SK-N-SH (cell line): ENCODE results near the gene ADAMTS14. TPM values are rescaled to one million over a fixed set of nuclear protein-coding genes. Genes with fewer than 3 reads are reported as not detected.

Experiments
- CTCF ChIA-PET: fragments of 300-600, 350-600 bp; formaldehyde crosslinking; extraction: SDS; loops from one replicate; lab custom pipeline; 2021; lab: Yijun Ruan, JAX
- POLR2A ChIA-PET: fragments of 350-600 bp; sonication (Branson Sonifier 250); formaldehyde crosslinking; extraction: SDS; loops from one replicate; lab custom pipeline; 2020; ENCODE audit warnings: antibody characterized with exemption, inconsistent platforms; lab: Yijun Ruan, JAX
- DNase-seq: peaks from one replicate; pipeline ENCODE4 v3.0.0; 2012
- H2AFZ ChIP-seq: fragments of 200-600 bp; sonication (generic); 2 replicates; pipeline ENCODE4 v1.8.1; 2016; ENCODE audit warnings: antibody characterized with exemption, mild to moderate bottlenecking, low read depth
- H3F3A ChIP-seq: fragments of 200-600 bp; sonication (generic); replicated peaks from 2 replicates; pipeline ENCODE3; 2016; ENCODE audit warnings: antibody characterized with exemption, mild to moderate bottlenecking; ENCODE audit not compliant: insufficient read depth
- H3K27ac ChIP-seq, 2 experiments: fragments of 200-500 bp in 1 of 2; fragments of 200-600 bp in 1 of 2; sonication (Bioruptor generic) in 1 of 2; sonication (generic), shearing (Covaris generic) in 1 of 2; 2 replicates each; pipeline versions ENCODE4 v1.5.1 to v1.6.1; 2014 to 2016; ENCODE audit warnings: low read depth in 2 of 2, inconsistent platforms in 1 of 2, low read length in 1 of 2, mild to moderate bottlenecking in 1 of 2, mixed read lengths in 1 of 2
- H3K27me3 ChIP-seq: fragments of 200-600 bp; sonication (generic), shearing (Covaris generic); 2 replicates; pipeline ENCODE4 v1.6.1; 2016; ENCODE audit warnings: mixed run types; ENCODE audit not compliant: insufficient read depth
- H3K36me3 ChIP-seq, 2 experiments: fragments of 200-500 bp in 1 of 2; fragments of 200-600 bp in 1 of 2; sonication (Bioruptor generic) in 1 of 2; sonication (generic) in 1 of 2; replicated peaks in 1 of 2; 2 replicates each; pipeline versions ENCODE3 to v1.5.1; 2014 to 2016; ENCODE audit warnings: low read length in 1 of 2, mild to moderate bottlenecking in 1 of 2; ENCODE audit not compliant: insufficient read depth in 2 of 2, control insufficient read depth in 1 of 2
- H3K4me1 ChIP-seq, 2 experiments: fragments of 200-500 bp in 1 of 2; fragments of 200-600 bp in 1 of 2; sonication (Bioruptor generic) in 1 of 2; sonication (generic), shearing (Covaris generic) in 1 of 2; 2 replicates each; pipeline versions ENCODE4 v1.5.1 to v1.6.1; 2014 to 2016; ENCODE audit warnings: low read depth in 1 of 2, low read length in 1 of 2, mixed run types in 1 of 2; ENCODE audit not compliant: insufficient read depth in 2 of 2, control insufficient read depth in 1 of 2
- H3K4me2 ChIP-seq: fragments of 200-600 bp; sonication (generic), shearing (Covaris generic); 2 replicates; pipeline ENCODE4 v1.6.1; 2017; ENCODE audit warnings: mixed run types
- H3K4me3 ChIP-seq, 2 experiments: fragments of 200-500 bp in 1 of 2; fragments of 200-600 bp in 1 of 2; sonication (Bioruptor generic) in 1 of 2; sonication (generic), shearing (Covaris generic) in 1 of 2; 2 replicates each; pipeline versions ENCODE4 v1.5.1 to v1.8.1; 2014 to 2016; ENCODE audit warnings: low read depth in 2 of 2, inconsistent platforms in 1 of 2, low read length in 1 of 2, mild to moderate bottlenecking in 1 of 2, mixed read lengths in 1 of 2, moderate library complexity in 1 of 2
- H3K79me2 ChIP-seq: fragments of 200-600 bp; sonication (generic); 2 replicates; pipeline ENCODE4 v1.8.1; 2017; ENCODE audit warnings: mild to moderate bottlenecking; ENCODE audit not compliant: insufficient read depth
- H3K9ac ChIP-seq: fragments of 200-600 bp; sonication (generic); 2 replicates; pipeline ENCODE4 v1.6.1; 2017; ENCODE audit warnings: mixed run types
- H3K9me2 ChIP-seq: fragments of 200-600 bp; sonication (generic); 2 replicates; pipeline ENCODE4 v1.6.1; 2017; ENCODE audit warnings: mixed run types
- H3K9me3 ChIP-seq: fragments of 200-600 bp; sonication (generic); 2 replicates; pipeline ENCODE4 v1.6.1; 2017; ENCODE audit warnings: mixed run types, mild to moderate bottlenecking, moderate library complexity
- H4K20me1 ChIP-seq: fragments of 200-600 bp; sonication (generic); 2 replicates; pipeline ENCODE4 v1.6.1; 2017; ENCODE audit warnings: mild to moderate bottlenecking, mixed run types; ENCODE audit not compliant: insufficient read depth
- ELF1 ChIP-seq: IDR thresholded peaks from 2 replicates; pipeline ENCODE4 v1.4.0; 2012
- EP300 ChIP-seq, 2 experiments: IDR thresholded peaks; 2 replicates each; pipeline versions ENCODE4 v1.4.0 to v1.6.1; 2012; ENCODE audit warnings: borderline replicate concordance in 1 of 2, low read depth in 1 of 2, low read length in 1 of 2
- FOXJ3 ChIP-seq: sonication (generic); formaldehyde crosslinking; IDR thresholded peaks from 2 replicates; pipeline ENCODE4 v1.5.1; 2020; ENCODE audit warnings: mild to moderate bottlenecking, missing genetic modification reagents
- GABPA ChIP-seq: IDR thresholded peaks from 2 replicates; pipeline ENCODE4 v1.4.0; 2012; ENCODE audit warnings: low read depth, mild to moderate bottlenecking
- GATA2 ChIP-seq: sonication (generic); formaldehyde crosslinking; IDR thresholded peaks from 2 replicates; pipeline ENCODE4 v1.5.0; 2020; ENCODE audit warnings: mild to moderate bottlenecking, missing genetic modification reagents
- MEF2A ChIP-seq: IDR thresholded peaks from 2 replicates; pipeline ENCODE4 v1.4.0; 2012; ENCODE audit warnings: low read depth, borderline replicate concordance
- MXI1 ChIP-seq: IDR thresholded peaks from 2 replicates; pipeline ENCODE4 v1.6.1; 2012; ENCODE audit warnings: mild to moderate bottlenecking, low read depth, low read length, improper control_type of control experiment
- NFIC ChIP-seq: IDR thresholded peaks from 2 replicates; pipeline ENCODE4 v1.4.0; 2012; ENCODE audit warnings: borderline replicate concordance
- NRF1 ChIP-seq: IDR thresholded peaks from 2 replicates; pipeline ENCODE4 v1.6.1; 2012; ENCODE audit warnings: low read depth, mild to moderate bottlenecking, low read length
- POLR2AphosphoS5 ChIP-seq: IDR thresholded peaks from 2 replicates; pipeline ENCODE4 v1.6.1; 2012; ENCODE audit warnings: low read depth, low read length
- RAD21 ChIP-seq: IDR thresholded peaks from 2 replicates; pipeline ENCODE4 v1.6.1; 2012; ENCODE audit warnings: mild to moderate bottlenecking, low read length
- RFX5 ChIP-seq: IDR thresholded peaks from 2 replicates; pipeline ENCODE4 v1.6.1; 2012; ENCODE audit warnings: mild to moderate bottlenecking, improper control_type of control experiment, low read length
- SIN3A ChIP-seq: IDR thresholded peaks from 2 replicates; pipeline ENCODE4 v1.6.1; 2012; ENCODE audit warnings: low read depth, mild to moderate bottlenecking, low read length, moderate library complexity, borderline replicate concordance
- SMC3 ChIP-seq: IDR thresholded peaks from 2 replicates; pipeline ENCODE4 v1.6.1; 2012; ENCODE audit warnings: low read depth, low read length, improper control_type of control experiment
- TAF1 ChIP-seq: IDR thresholded peaks from 2 replicates; pipeline ENCODE4 v1.6.1; 2012; ENCODE audit warnings: low read depth, mild to moderate bottlenecking, low read length, moderate library complexity, borderline replicate concordance
- YY1 ChIP-seq: IDR thresholded peaks from 2 replicates; pipeline ENCODE4 v1.4.0; 2012; ENCODE audit warnings: low read depth, mild to moderate bottlenecking
- WGBS: methylation state at CpG from one replicate; pipeline ENCODE4 v1.1.6; 2017; ENCODE audit warnings: low lambda C conversion rate; 5-methylcytosine and 5-hydroxymethylcytosine counted together
- polyA plus RNA-seq, 3 experiments: library from polyadenylated mRNA; depleted of rRNA; stranded (reverse); fragments of >200 nt; gene quantifications; 2 replicates each; pipeline ENCODE4 v1.2.3, GENCODE V29; 2012
- TF ChIP-seq, protein P1 (sequence below): fragments of 200-600 bp; sonication (generic); IDR thresholded peaks from 2 replicates; pipeline ENCODE4 v1.6.1; 2017; ENCODE audit warnings: antibody characterized with exemption, mild to moderate bottlenecking, moderate library complexity
- TF ChIP-seq, protein P2 (sequence below): IDR thresholded peaks from 2 replicates; pipeline ENCODE4; 2012
- TF ChIP-seq, protein P3 (sequence below): IDR thresholded peaks from 2 replicates; pipeline ENCODE4 v1.4.0; 2012; ENCODE audit warnings: low read depth

Gene ADAMTS14
- polyA plus RNA-seq, 1 of the 3 experiments (the other 2 are of a cell fraction) = 1.1 TPM

DNA sequence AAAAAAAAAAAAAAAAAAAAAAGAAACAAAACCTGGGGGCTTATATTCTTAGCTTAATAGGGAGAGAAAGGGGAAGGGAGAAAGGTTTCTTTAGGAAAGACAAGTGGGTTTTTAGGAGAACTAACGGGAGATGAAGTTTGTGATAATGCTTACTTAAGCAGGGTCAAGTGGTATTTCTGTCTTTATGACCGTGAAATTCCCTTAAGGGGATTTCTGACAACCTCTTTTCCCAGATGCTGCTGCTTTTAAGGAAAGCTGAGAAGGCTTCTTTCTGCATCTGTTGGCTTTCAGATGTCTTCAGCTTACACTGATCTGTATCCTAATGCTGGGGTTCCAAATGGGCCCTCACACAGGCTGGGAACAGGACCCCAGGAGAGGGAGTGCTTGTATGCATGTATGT is 42.6 kb downstream of the ADAMTS14 start:
- TF ChIP-seq GATA2 (CRISPR knock-in tag) (no peak), YY1 (no peak), MEF2A (no peak), MXI1 (no peak), POLR2AphosphoS5 (no peak), TAF1 (no peak), ELF1 (no peak), NRF1 (no peak), EP300 (IDR thresholded peaks at IDR 0.05; ENCODE audit: borderline replicate concordance in 1 of 2, low read depth in 1 of 2, low read length in 1 of 2) (no peak), NFIC (no peak), RFX5 (no peak), RAD21 (no peak), FOXJ3 (CRISPR knock-in tag) (no peak), SIN3A (no peak), GABPA (no peak), SMC3 (no peak)
- TF ChIP-seq, protein P1, sequence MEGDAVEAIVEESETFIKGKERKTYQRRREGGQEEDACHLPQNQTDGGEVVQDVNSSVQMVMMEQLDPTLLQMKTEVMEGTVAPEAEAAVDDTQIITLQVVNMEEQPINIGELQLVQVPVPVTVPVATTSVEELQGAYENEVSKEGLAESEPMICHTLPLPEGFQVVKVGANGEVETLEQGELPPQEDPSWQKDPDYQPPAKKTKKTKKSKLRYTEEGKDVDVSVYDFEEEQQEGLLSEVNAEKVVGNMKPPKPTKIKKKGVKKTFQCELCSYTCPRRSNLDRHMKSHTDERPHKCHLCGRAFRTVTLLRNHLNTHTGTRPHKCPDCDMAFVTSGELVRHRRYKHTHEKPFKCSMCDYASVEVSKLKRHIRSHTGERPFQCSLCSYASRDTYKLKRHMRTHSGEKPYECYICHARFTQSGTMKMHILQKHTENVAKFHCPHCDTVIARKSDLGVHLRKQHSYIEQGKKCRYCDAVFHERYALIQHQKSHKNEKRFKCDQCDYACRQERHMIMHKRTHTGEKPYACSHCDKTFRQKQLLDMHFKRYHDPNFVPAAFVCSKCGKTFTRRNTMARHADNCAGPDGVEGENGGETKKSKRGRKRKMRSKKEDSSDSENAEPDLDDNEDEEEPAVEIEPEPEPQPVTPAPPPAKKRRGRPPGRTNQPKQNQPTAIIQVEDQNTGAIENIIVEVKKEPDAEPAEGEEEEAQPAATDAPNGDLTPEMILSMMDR = no peak
- TF ChIP-seq, protein P2, sequence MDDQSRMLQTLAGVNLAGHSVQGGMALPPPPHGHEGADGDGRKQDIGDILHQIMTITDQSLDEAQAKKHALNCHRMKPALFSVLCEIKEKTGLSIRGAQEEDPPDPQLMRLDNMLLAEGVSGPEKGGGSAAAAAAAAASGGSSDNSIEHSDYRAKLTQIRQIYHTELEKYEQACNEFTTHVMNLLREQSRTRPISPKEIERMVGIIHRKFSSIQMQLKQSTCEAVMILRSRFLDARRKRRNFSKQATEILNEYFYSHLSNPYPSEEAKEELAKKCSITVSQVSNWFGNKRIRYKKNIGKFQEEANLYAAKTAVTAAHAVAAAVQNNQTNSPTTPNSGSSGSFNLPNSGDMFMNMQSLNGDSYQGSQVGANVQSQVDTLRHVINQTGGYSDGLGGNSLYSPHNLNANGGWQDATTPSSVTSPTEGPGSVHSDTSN = no peak
- TF ChIP-seq, protein P3, sequence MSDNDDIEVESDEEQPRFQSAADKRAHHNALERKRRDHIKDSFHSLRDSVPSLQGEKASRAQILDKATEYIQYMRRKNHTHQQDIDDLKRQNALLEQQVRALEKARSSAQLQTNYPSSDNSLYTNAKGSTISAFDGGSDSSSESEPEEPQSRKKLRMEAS = no peak
- CTCF ChIA-PET = interaction anchor here (1.4 kb wide), 1 partner anchor 165 kb away, joined by 4 read pairs; no protein-coding TSS in a partner anchor
- no peak for DNase-seq
- Histone ChIP-seq H3F3A (no peaks in the 10 kb centered on the region), H3K79me2 (no peaks in the 10 kb centered on the region), H3K36me3 (no peaks in the 10 kb centered on the region), H3K9me2 (no peaks in the 10 kb centered on the region), H4K20me1 (no peaks in the 10 kb centered on the region), H3K9ac (no peak overlapping the region), H3K4me3 (no peak overlapping the region), H3K4me1 (peaks cover 0 to 11% of the 10 kb centered on the region in 2 experiments; a peak in 1 of 4 replicates), H3K27me3 (no peaks in the 10 kb centered on the region), H2AFZ (no peak overlapping the region), H3K27ac (no peak overlapping the region), H3K9me3 (no peaks in the 10 kb centered on the region), H3K4me2 (no peak overlapping the region)
- POLR2A ChIA-PET = no interaction called here
- WGBS = 77% methylated on average over 2 of the region's 2 CpGs
